RWPE2 (cell line): ENCODE results near the gene SLIT3.

Source experiments
- ATAC-seq: fragments of 200-7000 bp; cut with Tn5 transposase; 3 replicates; pipeline ENCODE4 v1.9.1; 2021; ENCODE audit warnings: low read depth
- DNase-seq: peaks from one replicate; pipeline ENCODE4 v3.0.0-alpha.2; 2020; ENCODE audit warnings: low spot score
- H3K27ac ChIP-seq: fragments of 450-650 bp; 2 replicates; pipeline ENCODE4 v1.5.1; 2017; ENCODE audit warnings: mild to moderate bottlenecking; ENCODE audit not compliant: poor library complexity, severe bottlenecking
- H3K27me3 ChIP-seq: fragments of 250-450 bp; sonication (Bioruptor Pico); 2 replicates; pipeline ENCODE4 v1.5.1; 2021; ENCODE audit warnings: mild to moderate bottlenecking, moderate library complexity; ENCODE audit not compliant: insufficient read depth, poor library complexity, severe bottlenecking
- H3K36me3 ChIP-seq: fragments of 250-450 bp; sonication (Bioruptor Pico); 2 replicates; pipeline ENCODE4 v1.5.1; 2020; ENCODE audit warnings: low read depth, mild to moderate bottlenecking, moderate library complexity
- H3K4me1 ChIP-seq: fragments of 250-450 bp; sonication (Bioruptor Pico); 2 replicates; pipeline ENCODE4 v1.5.1; 2021; ENCODE audit warnings: mild to moderate bottlenecking, moderate library complexity; ENCODE audit not compliant: insufficient read depth, poor library complexity, severe bottlenecking
- H3K4me3 ChIP-seq: fragments of 250-450 bp; sonication (Bioruptor Pico); 2 replicates; pipeline ENCODE4 v1.5.1; 2021; ENCODE audit warnings: mild to moderate bottlenecking, moderate library complexity; ENCODE audit not compliant: severe bottlenecking
- H3K9me3 ChIP-seq: fragments of 250-450 bp; sonication (Bioruptor Pico); 2 replicates; pipeline ENCODE4 v1.5.1; 2021; ENCODE audit warnings: mild to moderate bottlenecking, moderate library complexity; ENCODE audit not compliant: severe bottlenecking
- CTCF ChIP-seq: fragments of 450-650 bp; IDR thresholded peaks from one replicate; pipeline ENCODE4 v1.5.1; 2017; ENCODE audit warnings: mild to moderate bottlenecking, moderate library complexity; ENCODE audit not compliant: poor library complexity, severe bottlenecking

Gene SLIT3

DNA sequence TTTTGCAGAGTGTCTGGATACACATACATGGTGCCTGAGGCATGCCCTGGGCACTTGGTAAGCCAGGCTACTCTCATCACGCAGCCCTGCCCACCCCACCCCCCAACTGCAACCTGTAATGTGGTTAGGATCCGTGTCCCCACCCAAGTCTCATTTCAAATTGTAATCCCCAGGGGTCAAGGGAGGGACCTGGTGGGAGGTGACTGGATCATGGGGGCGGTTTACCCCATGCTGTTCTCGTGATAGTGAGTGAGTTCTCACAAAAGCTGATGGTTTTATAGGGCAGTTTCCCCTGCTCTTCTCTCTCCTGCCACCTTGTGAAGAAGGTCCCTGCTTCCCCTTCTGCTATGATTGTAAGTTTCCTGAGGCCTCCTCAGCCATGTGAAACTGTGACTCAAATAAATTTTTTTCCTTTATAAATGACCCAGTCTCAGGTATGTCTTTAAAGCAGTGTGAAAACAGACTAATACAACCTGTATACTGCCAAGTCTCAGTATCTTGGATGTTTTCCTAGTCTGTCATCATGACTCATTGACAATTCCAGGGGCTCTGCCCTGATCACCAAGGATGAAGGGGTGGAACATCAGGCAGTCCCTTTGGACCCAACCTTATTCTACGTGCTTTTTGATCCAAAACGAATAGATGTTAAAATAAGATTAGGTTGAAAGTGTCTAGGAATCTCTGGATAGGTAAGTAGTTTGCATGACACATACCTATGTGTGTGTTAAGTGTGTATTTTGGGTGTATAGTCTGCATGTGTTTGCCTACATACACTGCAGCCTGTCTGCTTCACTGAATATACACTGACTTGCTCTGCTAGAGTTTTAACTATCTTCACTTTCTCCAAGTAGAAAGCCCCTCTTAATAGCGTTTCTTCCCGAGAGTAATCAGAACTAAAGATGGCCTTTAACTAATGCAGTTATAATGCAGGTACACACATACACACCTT, 293.8 kb downstream of the SLIT3 start:
- H3K36me3 ChIP-seq: no peaks in the 10 kb centered on the region

GRCh38 chr5:169004551-169004950, 296.4 kb downstream of the SLIT3 start:
- Histone ChIP-seq H3K4me3 (no peak overlapping the region), H3K4me1 (peaks cover 13% of the 10 kb centered on the region), H3K27me3 (no peaks in the 10 kb centered on the region), H3K27ac (no peak overlapping the region), H3K9me3 (no peaks in the 10 kb centered on the region), H3K36me3 (no peaks in the 10 kb centered on the region)
- DNase-seq: no peak
- ATAC-seq: no peak
- TF ChIP-seq CTCF: no peak

More for the DNA sequence above, 293.8 kb downstream of the SLIT3 start:
- Histone ChIP-seq H3K4me1 (peaks cover 13% of the 10 kb centered on the region), H3K4me3 (no peak overlapping the region), H3K27me3 (no peaks in the 10 kb centered on the region), H3K27ac (peak overlapping the region; percentile 61), H3K9me3 (no peaks in the 10 kb centered on the region)
- ATAC-seq: peak; percentile 97
- no peak for DNase-seq
- peak; percentile 10 for TF ChIP-seq CTCF

- Histone ChIP-seq H3K4me1 (peaks cover 13% of the 10 kb centered on the region), H3K36me3 (no peaks in the 10 kb centered on the region), H3K27me3 (no peaks in the 10 kb centered on the region), H3K27ac (no peak overlapping the region), H3K4me3 (no peak overlapping the region), H3K9me3 (no peaks in the 10 kb centered on the region)
- ATAC-seq (no peak), DNase-seq (no peak)
- peak; percentile 20 for TF ChIP-seq CTCF
Observed at GRCh38 chr5:169003721-169004541, 297.0 kb downstream of the SLIT3 start.

GRCh38 chr5:169002953-169003555, 297.9 kb downstream of the SLIT3 start:
- TF ChIP-seq CTCF: no peak
- no peaks in the 10 kb centered on the region for H3K9me3 ChIP-seq
- H3K27me3 ChIP-seq: no peaks in the 10 kb centered on the region
- DNase-seq: no peak
- no peak overlapping the region for H3K4me3 ChIP-seq
- ATAC-seq: no peak
- peaks cover 13% of the 10 kb centered on the region for H3K4me1 ChIP-seq
- no peak overlapping the region for H3K27ac ChIP-seq
- H3K36me3 ChIP-seq: no peaks in the 10 kb centered on the region
